Activated T-helper 1 cell treated with Interleukin-2 at 50 U/mL for 16 hours (primary cell): ENCODE data around the gene H2BW2.
"Not testable (repeated sequence)": the region's sequence is repeated elsewhere in the genome, so short reads cannot be mapped to it uniquely, and the experiment has no call there.

Experiments used
- DNase-seq: peaks from one replicate; pipeline ENCODE4 v3.0.0-alpha.2; 2020; ENCODE audit warnings: low read depth

Gene H2BW2

GRCh38 chrX:104039689-104040505 lies at the start of gene H2BW2:
TSS of gene H2BW2 (plus strand) at chrX:104039956. CDS start at chrX:104039995, 39 bp downstream.
- no peak for DNase-seq

GRCh38 chrX:103999234-103999633 lies 40.5 kb upstream of the H2BW2 start:
- no peak for DNase-seq

- DNase-seq = no peak
Measured at GRCh38 chrX:104008831-104009230, 30.9 kb upstream of the H2BW2 start.

- no peak for DNase-seq
Measured at GRCh38 chrX:104013158-104013557, 26.6 kb upstream of the H2BW2 start.

GRCh38 chrX:104013606-104014005 lies 26.1 kb upstream of the H2BW2 start, which contains the start of gene H2BW1:
TSS of gene H2BW1 (minus strand) at chrX:104013708. CDS start at chrX:104013576, 132 bp downstream.
- no peak for DNase-seq

GRCh38 chrX:104015576-104015975 lies 24.2 kb upstream of the H2BW2 start:
- not testable (repeated sequence) for DNase-seq

GRCh38 chrX:104018126-104018525 lies 21.6 kb upstream of the H2BW2 start:
- DNase-seq = no peak

GRCh38 chrX:104041003-104041402 lies 1.2 kb downstream of the H2BW2 start:
- DNase-seq = no peak

GRCh38 chrX:104045642-104046041 lies 5.9 kb downstream of the H2BW2 start:
- DNase-seq = no peak

GRCh38 chrX:104047171-104047570 lies 7.4 kb downstream of the H2BW2 start:
- no peak for DNase-seq

- not testable (repeated sequence) for DNase-seq
Measured at GRCh38 chrX:104054956-104055355, 15.2 kb downstream of the H2BW2 start.

GRCh38 chrX:104062636-104063035 lies 22.9 kb downstream of the H2BW2 start:
- DNase-seq = not testable (repeated sequence)

GRCh38 chrX:104075778-104076445 lies 36.2 kb downstream of the H2BW2 start, which contains the start of gene TMSB15C:
TSS of gene TMSB15C (minus strand) at chrX:104076236.
- not testable (repeated sequence) for DNase-seq

GRCh38 chrX:104077854-104078253 lies 38.1 kb downstream of the H2BW2 start:
- DNase-seq = not testable (repeated sequence)

GRCh38 chrX:104084063-104084462 lies 44.3 kb downstream of the H2BW2 start:
- no peak for DNase-seq

- no peak for DNase-seq
Measured at GRCh38 chrX:104084534-104085277, 45.0 kb downstream of the H2BW2 start.

GRCh38 chrX:104085477-104085876 lies 45.7 kb downstream of the H2BW2 start:
- no peak for DNase-seq

GRCh38 chrX:104085919-104086318 lies 46.2 kb downstream of the H2BW2 start:
- no peak for DNase-seq
